ENCODE data around the gene ALDH4A1.
"Not testable (repeated sequence)": the region's sequence is repeated elsewhere in the genome, so short reads cannot be mapped to it uniquely, and the experiment has no call there.

The ALDH4A1 gene

GRCh38 chr1:18874600-18874999 is 27.8 kb downstream of the ALDH4A1 start:
- DNase-seq, result no peak

DNA sequence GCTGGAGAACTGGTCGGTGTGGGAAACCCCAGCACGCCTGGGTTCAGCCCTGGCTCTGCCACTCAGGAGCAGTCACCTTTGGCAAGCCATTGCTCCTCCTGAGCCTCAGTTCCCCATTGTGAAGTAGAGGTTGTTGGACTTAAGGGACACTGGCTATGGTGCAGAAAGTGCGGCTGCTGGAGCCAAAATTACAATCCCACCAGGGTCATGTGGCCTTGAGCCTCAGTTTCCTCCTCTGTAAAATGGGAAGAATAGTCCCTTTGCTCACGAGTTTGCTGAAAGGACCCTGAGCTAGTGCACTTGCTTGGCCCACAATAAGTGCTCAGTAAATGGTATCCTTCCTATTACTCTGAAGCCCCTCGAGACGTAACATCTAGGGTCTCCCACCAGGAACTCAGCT is 28.3 kb downstream of the ALDH4A1 start:
- DNase-seq, result no peak

GRCh38 chr1:18872071-18872611 is 30.2 kb downstream of the ALDH4A1 start:
- DNase-seq, result no peak

GRCh38 chr1:18871401-18872070 is 30.8 kb downstream of the ALDH4A1 start:
- no peak for DNase-seq

DNA sequence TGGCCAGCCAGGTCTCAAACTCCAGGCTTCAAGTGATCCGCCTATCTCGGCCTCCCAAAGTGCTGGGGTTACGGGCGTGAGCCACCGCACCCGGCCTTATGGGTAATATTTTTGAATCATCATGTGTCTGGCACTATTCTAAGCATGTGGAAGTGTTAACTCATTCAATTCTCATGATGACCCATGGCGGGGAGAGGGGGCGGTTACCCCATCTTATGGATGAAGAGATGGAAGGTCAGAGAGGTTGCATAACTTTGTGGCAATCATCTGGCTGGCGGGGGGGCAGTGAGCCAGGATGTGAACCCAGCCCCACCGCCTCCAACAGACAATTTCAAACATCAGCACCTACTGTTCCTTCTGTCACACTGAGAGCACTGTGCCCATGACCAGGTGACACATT is 31.4 kb downstream of the ALDH4A1 start:
- DNase-seq, result no peak

DNA sequence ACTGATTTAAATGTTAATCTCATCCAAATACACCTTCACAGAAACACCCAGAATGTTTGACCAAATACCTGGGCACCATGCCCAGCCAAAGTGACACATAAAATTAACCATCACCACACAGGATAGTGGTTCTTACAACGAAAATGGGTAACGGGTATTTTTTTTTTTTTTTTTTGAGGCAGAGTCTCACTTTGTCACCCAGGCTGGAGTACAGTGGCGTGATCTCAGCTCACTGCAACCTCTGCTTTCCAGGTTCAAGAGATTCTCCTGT is 31.8 kb downstream of the ALDH4A1 start:
- not testable (repeated sequence) for DNase-seq

- no peak for DNase-seq
These were observed 32.3 kb downstream of the ALDH4A1 start for GRCh38 chr1:18869847-18870594.

DNA sequence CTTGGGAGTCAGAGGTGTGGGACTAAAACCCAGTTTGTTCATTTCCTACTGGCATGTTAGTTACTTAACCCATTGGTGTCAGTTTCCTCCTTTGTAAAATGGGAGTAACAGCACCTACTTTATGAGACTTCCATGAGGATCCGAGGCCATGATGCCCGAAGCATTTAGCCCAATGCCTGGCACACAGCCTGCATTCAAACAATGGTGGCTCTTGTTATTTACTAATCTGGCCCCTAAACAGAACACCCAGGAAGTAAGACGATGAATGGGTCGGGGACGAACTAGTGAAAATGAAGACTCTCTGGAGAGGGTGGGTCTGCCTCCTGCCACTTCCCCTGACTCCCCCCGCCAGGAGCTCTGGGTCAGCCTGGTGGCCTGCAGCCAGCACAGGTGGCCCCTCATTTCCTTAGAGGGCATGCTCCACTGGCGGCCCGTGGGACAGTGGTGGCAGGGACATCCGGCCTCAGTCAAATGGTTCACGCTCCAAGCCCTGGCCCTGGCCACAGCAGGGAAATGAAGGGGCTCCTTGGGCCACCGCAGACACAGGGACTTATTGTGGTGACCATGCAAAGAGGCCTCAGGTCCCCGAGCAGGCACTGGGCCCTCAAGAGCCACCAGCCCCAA is 33.4 kb downstream of the ALDH4A1 start:
- DNase-seq, result no peak

DNA sequence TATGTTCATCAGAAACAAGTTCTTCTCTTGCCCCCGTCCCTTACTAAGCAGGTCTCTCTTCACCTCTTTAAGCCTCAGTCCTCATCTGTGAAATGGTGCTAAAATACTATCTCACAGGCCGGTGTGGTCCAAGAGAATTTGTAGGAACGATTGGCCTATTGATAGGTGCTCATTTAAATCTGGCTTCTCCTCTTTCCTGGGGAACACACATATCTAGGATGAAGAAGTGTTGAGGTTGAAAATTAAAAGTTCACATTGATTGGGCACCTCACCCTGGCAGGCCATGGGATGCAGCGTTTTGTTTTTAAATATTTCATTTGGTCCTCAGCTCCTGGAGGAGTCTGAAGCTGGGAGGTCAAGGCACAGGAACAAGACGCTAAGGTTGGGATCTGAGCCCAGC is 34.0 kb downstream of the ALDH4A1 start:
- no peak for DNase-seq

- no peak for DNase-seq
These were observed 35.5 kb downstream of the ALDH4A1 start for GRCh38 chr1:18866846-18867245.

- DNase-seq, result no peak
These were observed 36.0 kb downstream of the ALDH4A1 start for GRCh38 chr1:18866314-18866713.

DNA sequence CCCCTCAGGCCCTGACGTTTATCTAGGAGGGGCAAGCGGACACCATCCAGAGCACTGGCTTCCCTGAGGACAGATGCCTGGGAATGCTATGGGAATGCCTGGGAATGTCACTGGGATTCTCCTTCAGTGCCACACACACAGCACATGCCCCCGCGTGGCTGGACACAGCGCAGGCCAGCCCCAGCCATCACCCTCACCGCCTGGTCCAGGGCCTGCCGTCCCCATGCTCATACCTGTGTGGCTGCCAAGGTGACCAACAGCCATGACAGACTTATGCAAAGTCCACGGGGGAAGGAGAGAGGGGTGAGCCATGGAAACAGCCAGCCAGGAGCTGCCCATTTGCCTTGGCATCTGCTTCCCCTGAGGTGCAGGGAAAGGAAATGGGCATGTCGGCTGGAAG is 37.2 kb downstream of the ALDH4A1 start:
- no peak for DNase-seq

- DNase-seq, result no peak
These were observed 40.8 kb downstream of the ALDH4A1 start for GRCh38 chr1:18861590-18861989.

DNA sequence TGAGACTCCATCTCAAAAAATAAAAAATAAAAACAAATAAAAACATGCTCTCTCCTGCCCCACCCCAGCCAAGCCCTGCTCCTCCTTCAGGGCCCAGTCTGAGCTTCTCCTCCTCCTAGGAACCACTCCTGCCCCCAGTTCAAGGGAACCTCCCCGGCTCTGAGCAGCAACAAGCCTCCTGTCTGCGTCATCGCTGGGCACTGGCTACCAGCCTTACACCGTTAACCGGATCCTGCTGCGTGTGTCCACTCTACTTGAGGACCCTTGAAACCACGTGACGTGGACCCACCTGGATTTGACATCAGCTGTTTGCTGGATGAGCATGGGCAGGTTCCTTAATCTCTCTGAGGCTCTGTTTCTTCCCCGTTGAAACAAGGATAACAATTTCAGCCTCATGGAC is 41.3 kb downstream of the ALDH4A1 start:
- no peak for DNase-seq

GRCh38 chr1:18859560-18859959 is 42.8 kb downstream of the ALDH4A1 start, which contains the start of gene TAS1R2:
Gene TAS1R2, minus strand, starts transcription at chr1:18859660. Its CDS starts 0 bp downstream, at chr1:18859660.
- no peak for DNase-seq

DNA sequence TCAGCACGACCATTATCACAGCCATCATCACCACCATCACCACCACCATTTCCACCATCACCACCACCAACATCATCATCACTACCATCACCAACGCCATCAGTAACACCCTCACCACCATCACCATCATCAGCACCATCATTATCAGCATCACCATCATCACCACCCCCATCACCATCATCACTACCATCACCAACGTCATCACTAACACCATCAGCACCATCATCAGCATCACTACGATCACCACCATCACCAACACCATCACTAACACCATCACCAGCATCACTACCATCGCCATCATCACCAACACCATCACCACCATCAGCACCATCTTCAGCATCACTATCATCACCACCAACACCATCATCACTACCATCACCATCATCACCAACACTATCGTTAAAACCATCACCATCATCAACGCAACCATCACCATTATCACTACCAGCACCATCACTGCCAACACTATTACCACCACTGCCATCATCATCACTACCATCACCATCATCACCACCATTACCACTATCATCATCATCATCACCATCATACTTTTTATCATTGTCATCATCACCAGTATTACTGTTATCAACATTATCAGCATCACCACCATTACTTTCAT is 44.2 kb downstream of the ALDH4A1 start:
- DNase-seq, result no peak

DNA sequence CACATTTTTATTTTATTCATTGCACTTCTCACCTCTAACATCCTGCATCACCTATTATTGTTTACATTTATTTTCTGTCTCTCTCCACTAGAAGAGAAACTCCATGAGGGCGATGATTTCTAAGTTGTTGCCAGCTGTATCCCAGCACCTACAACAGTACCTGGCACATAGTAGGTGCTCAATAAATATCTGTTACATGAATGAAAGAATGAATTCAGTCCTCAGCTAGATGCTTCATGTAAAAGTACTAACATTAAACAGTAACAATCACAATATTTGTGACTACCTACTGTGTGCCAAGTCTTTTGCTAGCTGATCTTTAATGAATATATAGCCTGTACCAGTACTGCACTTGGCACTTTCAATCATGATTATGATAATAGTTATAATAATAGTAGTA is 45.9 kb downstream of the ALDH4A1 start:
- DNase-seq, result no peak

- DNase-seq, result no peak
These were observed 46.8 kb downstream of the ALDH4A1 start for GRCh38 chr1:18855573-18855972.

- no peak for DNase-seq
These were observed 47.9 kb downstream of the ALDH4A1 start for GRCh38 chr1:18854331-18855025.

GRCh38 chr1:18852501-18852900 is 49.9 kb downstream of the ALDH4A1 start:
- DNase-seq, result no peak

DNA sequence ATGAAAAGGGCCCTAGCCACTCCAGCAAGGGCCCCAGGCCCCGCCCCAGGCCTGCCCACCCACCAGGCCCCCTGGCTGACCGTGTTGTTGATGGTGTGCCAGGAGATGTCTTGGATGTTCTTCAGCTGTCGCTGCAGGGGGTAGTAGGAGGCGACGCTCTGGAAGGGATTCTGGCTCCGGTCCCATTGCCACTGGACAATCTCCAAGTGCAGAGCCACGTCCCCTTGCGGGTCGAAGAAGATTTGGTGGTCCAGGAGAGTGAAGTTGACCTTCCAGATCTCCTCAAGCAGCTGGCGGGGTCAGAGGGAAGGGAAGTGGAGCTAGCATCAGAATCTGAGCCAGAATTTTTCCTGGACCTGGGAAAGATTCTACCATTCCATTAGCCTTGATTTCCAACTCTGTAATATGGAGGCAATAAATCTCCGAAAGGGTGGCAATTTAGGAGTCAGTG is 53.1 kb downstream of the ALDH4A1 start:
- no peak for DNase-seq

DNA sequence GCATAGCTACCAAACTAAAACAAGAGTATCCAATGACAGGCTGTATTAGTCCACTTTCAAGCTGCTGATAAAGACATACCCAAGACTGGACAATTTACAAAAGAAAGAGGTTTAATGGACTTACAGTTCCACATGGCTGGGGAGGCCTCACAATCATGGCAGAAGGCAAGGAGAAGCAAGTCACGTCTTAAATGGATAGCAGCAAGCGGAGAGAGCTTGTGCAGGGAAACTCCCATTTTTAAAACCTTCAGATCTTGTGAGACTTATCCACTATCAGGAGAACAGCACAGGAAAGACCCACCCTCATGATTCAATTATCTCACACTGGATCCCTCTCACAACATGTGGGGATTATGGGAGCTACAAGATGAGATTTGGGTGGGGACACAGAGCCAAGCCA is 54.6 kb downstream of the ALDH4A1 start:
- not testable (repeated sequence) for DNase-seq

- DNase-seq, result no peak
These were observed 62.2 kb downstream of the ALDH4A1 start for GRCh38 chr1:18840145-18840544.
